Caco-2 (cell line): ENCODE results near the gene SF3B3. TPM values are rescaled to one million over a fixed set of nuclear protein-coding genes. Genes with fewer than 3 reads are reported as not detected.

Experiments used
- BruUV-seq: library from RNA; stranded (reverse); fragments of 400-500 nt; replicated peaks from 2 replicates; lab custom pipeline; 2021; lab: Mats Ljungman, UMichigan
- CTCF ChIA-PET: fragments of 300-600 bp; sonication (Branson Sonifier 250); formaldehyde crosslinking; loops from one replicate; lab custom pipeline; 2022; ENCODE audit warnings: antibody characterized with exemption; lab: Charles Lee
- POLR2A ChIA-PET: fragments of 300-600 bp; sonication (Branson Sonifier 250); formaldehyde crosslinking; loops from one replicate; lab custom pipeline; 2022; ENCODE audit warnings: antibody characterized with exemption; lab: Charles Lee
- DNase-seq, 2 experiments: peaks; one replicate each; pipeline versions ENCODE4 v3.0.0 to v3.0.0-alpha.2; 2020 to 2022
- H3K27me3 ChIP-seq: replicated peaks from 2 replicates; pipeline ENCODE4 v1.6.0; 2011; ENCODE audit warnings: low read length; ENCODE audit not compliant: control insufficient read depth, insufficient read depth
- H3K36me3 ChIP-seq: 2 replicates; pipeline ENCODE4 v1.5.1; 2011; ENCODE audit warnings: low read length; ENCODE audit not compliant: control insufficient read depth, insufficient read depth
- H3K4me1 ChIP-seq: fragments of 250-450 bp; sonication (Bioruptor Pico); 2 replicates; pipeline ENCODE4 v1.5.1; 2020; ENCODE audit warnings: mild to moderate bottlenecking
- H3K4me3 ChIP-seq: 2 replicates; pipeline ENCODE4 v1.5.1; 2011; ENCODE audit warnings: low read depth, mild to moderate bottlenecking, control low read depth, low read length
- H3K9me3 ChIP-seq: fragments of 250-450 bp; sonication (Bioruptor Pico); 2 replicates; pipeline ENCODE4 v1.5.1; 2020; ENCODE audit warnings: mild to moderate bottlenecking, moderate library complexity
- H3K27ac Mint-ChIP-seq: one replicate; pipeline ENCODE4 v1.8.0; 2022; ENCODE audit warnings: mixed read lengths; ENCODE audit not compliant: unreplicated experiment
- H3K27me3 Mint-ChIP-seq: one replicate; pipeline ENCODE4 v1.8.0; 2022; ENCODE audit warnings: mixed read lengths; ENCODE audit not compliant: insufficient read depth, unreplicated experiment
- H3K36me3 Mint-ChIP-seq: one replicate; pipeline ENCODE4 v1.8.0; 2022; ENCODE audit warnings: mild to moderate bottlenecking, mixed read lengths; ENCODE audit not compliant: insufficient read depth, unreplicated experiment
- H3K4me1 Mint-ChIP-seq: one replicate; pipeline ENCODE4 v1.8.0; 2022; ENCODE audit warnings: low read depth, mixed read lengths; ENCODE audit not compliant: unreplicated experiment
- H3K4me3 Mint-ChIP-seq: one replicate; pipeline ENCODE4 v1.8.0; 2022; ENCODE audit warnings: mild to moderate bottlenecking, moderate library complexity, mixed read lengths; ENCODE audit not compliant: unreplicated experiment
- H3K9me3 Mint-ChIP-seq: one replicate; pipeline ENCODE4 v1.8.0; 2022; ENCODE audit warnings: mixed read lengths; ENCODE audit not compliant: unreplicated experiment
- CTCF ChIP-seq, 2 experiments: fragments of 200-600 bp in 1 of 2; IDR thresholded peaks; 1 replicate in 1 of 2; 2 replicates in 1 of 2; pipeline versions ENCODE4 v1.5.1 to v1.8.0; 2011 to 2022; ENCODE audit warnings: antibody characterized with exemption in 1 of 2, control low read depth in 1 of 2, inconsistent platforms in 1 of 2, low read depth in 1 of 2, low read length in 1 of 2, mild to moderate bottlenecking in 1 of 2, moderate library complexity in 1 of 2; ENCODE audit not compliant: insufficient read depth in 1 of 2, severe bottlenecking in 1 of 2, unreplicated experiment in 1 of 2
- intact Hi-C: fragments of 100-400 bp; cut with micrococcal nuclease; formaldehyde crosslinking; loops from one replicate; pipeline ENCODE4 v1.10.0; 2022; ENCODE audit not compliant: unreplicated experiment
- total RNA-seq: library from RNA; stranded (reverse); gene quantifications from 2 replicates; pipeline ENCODE4 v1.2.3, GENCODE V29; 2022

The SF3B3 gene
- total RNA-seq, 1 experiment from 2014 or later = 387 TPM

- no peak overlapping the region for H3K4me3 ChIP-seq
- ChIA-PET POLR2A (no interaction called here), CTCF (interaction anchor here (1.0 to 1.2 kb wide), 2 partner anchors 97 to 175 kb away, joined by 3 read pairs; no protein-coding TSS in a partner anchor)
- peaks cover 8% of the 10 kb centered on the region for H3K4me1 ChIP-seq
- Mint-ChIP-seq H3K9me3 (no peaks in the 10 kb centered on the region), H3K27ac (no peak overlapping the region), H3K36me3 (peaks cover 21% of the 10 kb centered on the region), H3K27me3 (no peaks in the 10 kb centered on the region), H3K4me3 (no peak overlapping the region), H3K4me1 (no peaks in the 10 kb centered on the region)
- TF ChIP-seq CTCF (IDR thresholded peaks at IDR 0.05; ENCODE audit: insufficient read depth in 1 of 2, low read depth in 1 of 2, low read length in 1 of 2, severe bottlenecking in 1 of 2, unreplicated experiment in 1 of 2) = no peak
- no peaks in the 10 kb centered on the region for H3K9me3 ChIP-seq
- no peaks in the 10 kb centered on the region; the same call in 1 of the 2 replicates for H3K27me3 ChIP-seq
- H3K36me3 ChIP-seq = peaks cover 5% of the 10 kb centered on the region
- intact Hi-C loops = no loop called here
- BruUV-seq = no TSS peak
- no peak for DNase-seq
These were observed 44.7 kb upstream of the SF3B3 start for GRCh38 chr16:70478912-70479341.

- H3K27me3 Mint-ChIP-seq = no peaks in the 10 kb centered on the region
- H3K4me3 ChIP-seq = no peak overlapping the region
- no peak for DNase-seq
- H3K36me3 Mint-ChIP-seq = peaks cover 23% of the 10 kb centered on the region
- H3K9me3 ChIP-seq = no peaks in the 10 kb centered on the region
- POLR2A ChIA-PET = interaction anchor here (1.1 kb wide), 1 partner anchor 99 kb away, joined by 7 read pairs; no protein-coding TSS in a partner anchor
- H3K27me3 ChIP-seq = no peaks in the 10 kb centered on the region; the same call in 1 of the 2 replicates
- intact Hi-C loops = no loop called here
- no peak for TF ChIP-seq CTCF (IDR thresholded peaks at IDR 0.05; ENCODE audit: insufficient read depth in 1 of 2, low read depth in 1 of 2, low read length in 1 of 2, severe bottlenecking in 1 of 2, unreplicated experiment in 1 of 2)
- H3K36me3 ChIP-seq = peaks cover 5% of the 10 kb centered on the region
- no peaks in the 10 kb centered on the region for H3K9me3 Mint-ChIP-seq
- no peak overlapping the region for H3K4me3 Mint-ChIP-seq
- peaks cover 8% of the 10 kb centered on the region for H3K4me1 ChIP-seq
- CTCF ChIA-PET = no interaction called here
- BruUV-seq = TSS peak; percentile 48
- no peaks in the 10 kb centered on the region for H3K4me1 Mint-ChIP-seq
- no peak overlapping the region for H3K27ac Mint-ChIP-seq
These were observed 43.2 kb upstream of the SF3B3 start for GRCh38 chr16:70480127-70481105.

- CTCF ChIA-PET = no interaction called here
- H3K36me3 Mint-ChIP-seq = peaks cover 31% of the 10 kb centered on the region
- no peak for TF ChIP-seq CTCF (IDR thresholded peaks at IDR 0.05; ENCODE audit: insufficient read depth in 1 of 2, low read depth in 1 of 2, low read length in 1 of 2, severe bottlenecking in 1 of 2, unreplicated experiment in 1 of 2)
- no peak overlapping the region for H3K4me3 ChIP-seq
- H3K27me3 Mint-ChIP-seq = no peaks in the 10 kb centered on the region
- no peaks in the 10 kb centered on the region for H3K9me3 ChIP-seq
- intact Hi-C loops = no loop called here
- H3K27ac Mint-ChIP-seq = no peak overlapping the region
- BruUV-seq = no TSS peak
- no peak overlapping the region for H3K4me3 Mint-ChIP-seq
- H3K36me3 ChIP-seq = peaks cover 5% of the 10 kb centered on the region
- H3K9me3 Mint-ChIP-seq = no peaks in the 10 kb centered on the region
- H3K4me1 Mint-ChIP-seq = no peaks in the 10 kb centered on the region
- DNase-seq = no peak
- POLR2A ChIA-PET = interaction anchor here (1.5 kb wide), 1 partner anchor 101 kb away, joined by 4 read pairs; no protein-coding TSS in a partner anchor
- H3K4me1 ChIP-seq = no peaks in the 10 kb centered on the region
- no peaks in the 10 kb centered on the region; the same call in 1 of the 2 replicates for H3K27me3 ChIP-seq
These were observed 41.6 kb upstream of the SF3B3 start for GRCh38 chr16:70481929-70482536.
